GM19324 (cell line): ENCODE results near the gene SHANK1.
A peak's percentile ranks its signal among the peaks of the same experiment; 100 is the strongest.

Source experiments
- ATAC-seq: cut with Tn5 transposase; IDR thresholded peaks from one replicate; pipeline ENCODE4 v1.9.1; 2021; ENCODE audit warnings: mild to moderate bottlenecking, moderate library complexity; ENCODE audit not compliant: unreplicated experiment, low FRiP score

Gene SHANK1

DNA sequence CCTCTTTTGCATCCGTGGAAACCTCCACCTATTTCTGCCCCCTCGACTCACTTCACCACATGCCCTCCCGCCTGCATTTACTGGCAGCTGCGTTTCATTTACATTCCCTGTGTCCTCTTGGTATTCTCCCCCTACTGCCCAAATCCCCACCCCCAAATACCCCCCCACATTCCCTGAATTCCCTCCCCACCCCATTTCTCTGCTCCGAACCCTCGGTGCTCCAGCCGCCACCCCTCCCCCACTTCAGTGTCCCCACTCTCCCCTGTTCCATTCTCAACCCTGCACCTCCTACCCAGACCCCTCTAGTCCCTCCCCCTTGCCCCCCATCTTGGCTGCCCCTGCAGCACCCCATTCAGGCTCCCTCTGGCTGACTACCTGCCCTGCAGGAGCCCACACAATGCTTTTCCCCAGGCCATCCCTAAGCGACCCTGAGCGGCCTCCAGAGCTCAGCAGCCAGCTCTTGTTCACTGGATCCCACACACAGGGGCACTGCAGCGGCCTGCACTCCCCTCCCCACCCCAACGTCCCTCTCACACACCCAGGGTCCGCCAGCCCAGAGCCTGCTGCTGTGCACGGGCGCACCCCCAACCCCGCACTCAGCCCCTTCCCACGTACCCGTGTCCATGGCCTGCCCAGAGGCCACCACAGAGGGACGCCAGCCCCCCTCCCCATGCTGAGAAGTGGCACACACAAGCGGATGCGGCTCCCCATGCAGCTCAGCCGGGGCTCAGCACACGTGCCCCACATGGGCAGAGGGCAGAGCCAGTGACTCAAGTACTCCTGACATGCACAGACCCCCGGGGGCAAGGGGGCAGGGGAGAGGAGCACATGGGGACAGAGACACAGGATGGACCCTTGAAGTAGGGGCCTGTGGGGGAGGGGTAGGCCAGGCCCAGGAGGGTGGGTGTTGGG is 26.3 kb downstream of the SHANK1 start:
- ATAC-seq: no peak

GRCh38 chr19:50690439-50690838 is 29.2 kb downstream of the SHANK1 start:
- no peak for ATAC-seq

DNA sequence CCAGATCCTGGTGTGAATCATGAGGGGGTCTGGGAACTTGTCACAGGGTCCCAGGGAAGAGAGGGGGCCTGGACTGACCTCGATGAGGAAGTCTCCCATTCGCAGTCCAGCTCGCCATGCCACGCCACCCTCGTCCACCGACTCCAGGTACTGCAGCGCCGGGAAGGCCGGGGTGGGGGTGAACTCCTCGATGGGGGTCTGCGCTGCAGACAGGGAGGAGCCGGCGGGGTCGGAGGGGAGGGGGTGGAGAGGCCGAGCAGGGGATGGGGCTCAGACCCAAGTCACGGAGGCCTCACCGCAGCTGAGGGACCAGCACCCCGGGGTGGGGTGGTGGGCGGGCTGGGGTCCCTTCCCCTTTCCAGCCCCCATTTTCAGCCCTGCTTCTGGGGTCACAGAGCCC is 30.8 kb downstream of the SHANK1 start:
- no peak for ATAC-seq

- ATAC-seq: no peak
Measured at GRCh38 chr19:50686310-50687032, 33.1 kb downstream of the SHANK1 start.

DNA sequence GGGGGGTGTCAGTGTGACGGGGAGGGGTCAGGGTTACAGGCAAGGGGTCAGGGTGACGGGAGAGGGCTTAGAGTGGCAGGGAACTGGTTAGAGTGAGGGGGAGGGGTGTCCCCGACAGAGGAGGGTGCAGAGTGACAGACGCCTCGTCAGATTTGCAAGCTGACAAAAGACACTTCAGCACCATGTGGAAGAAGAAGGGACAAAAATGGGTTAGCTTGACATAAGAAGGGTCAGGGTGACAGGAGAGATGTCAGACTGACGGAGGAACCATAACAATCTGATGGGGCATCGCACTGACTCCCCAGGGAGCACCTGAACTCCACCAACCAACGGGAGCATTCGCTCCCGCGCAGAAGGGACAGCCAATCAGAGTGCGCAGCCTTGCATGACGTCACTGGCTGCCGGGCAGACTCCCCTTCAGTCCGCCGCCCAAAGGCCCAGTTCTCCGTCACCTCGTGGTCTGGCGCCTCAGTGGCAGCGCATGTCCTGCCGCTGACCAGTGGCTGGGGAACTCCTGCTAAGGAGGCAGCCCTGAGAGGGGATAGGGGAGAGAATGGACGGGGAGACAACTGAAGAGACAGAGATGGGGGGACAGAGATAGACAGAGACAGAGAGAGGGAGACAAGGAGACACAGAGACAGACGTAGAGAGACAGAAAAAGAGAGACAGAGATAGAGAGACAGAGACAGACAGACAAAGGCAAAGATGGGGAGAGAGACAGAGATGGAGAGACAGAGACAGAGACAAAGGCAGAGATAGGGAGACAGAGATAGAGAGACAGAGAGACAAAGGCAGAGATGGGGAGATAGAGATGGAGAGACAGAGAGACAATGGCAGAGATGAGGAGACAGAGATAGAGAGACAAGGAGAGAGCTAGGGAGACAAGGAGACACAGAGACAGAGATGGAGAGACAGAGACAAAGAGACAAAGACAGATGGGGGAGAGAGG is 40.2 kb downstream of the SHANK1 start:
- ATAC-seq: peak; percentile 56

DNA sequence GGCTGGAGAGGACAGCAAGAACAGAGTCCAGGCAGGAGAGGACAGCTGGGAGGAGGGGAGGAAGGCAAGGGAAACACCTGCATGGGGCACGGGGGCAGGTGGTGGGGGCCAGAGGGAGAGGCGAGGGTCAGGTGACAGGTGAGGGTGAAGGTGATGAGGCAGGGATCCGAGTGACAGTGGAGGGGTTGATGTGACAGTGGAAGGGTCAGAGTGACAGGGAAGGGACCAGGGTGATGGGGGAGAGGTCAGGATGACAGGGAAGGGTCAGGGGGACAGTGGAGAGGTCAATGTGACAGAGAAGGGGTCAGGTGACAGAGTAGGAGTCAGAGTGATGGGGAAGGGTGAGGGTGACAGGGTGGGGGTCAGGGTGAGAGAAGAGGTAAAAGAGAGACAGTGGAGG is 41.3 kb downstream of the SHANK1 start:
- ATAC-seq: no peak

GRCh38 chr19:50677636-50678035 is 42.0 kb downstream of the SHANK1 start:
- no peak for ATAC-seq

DNA sequence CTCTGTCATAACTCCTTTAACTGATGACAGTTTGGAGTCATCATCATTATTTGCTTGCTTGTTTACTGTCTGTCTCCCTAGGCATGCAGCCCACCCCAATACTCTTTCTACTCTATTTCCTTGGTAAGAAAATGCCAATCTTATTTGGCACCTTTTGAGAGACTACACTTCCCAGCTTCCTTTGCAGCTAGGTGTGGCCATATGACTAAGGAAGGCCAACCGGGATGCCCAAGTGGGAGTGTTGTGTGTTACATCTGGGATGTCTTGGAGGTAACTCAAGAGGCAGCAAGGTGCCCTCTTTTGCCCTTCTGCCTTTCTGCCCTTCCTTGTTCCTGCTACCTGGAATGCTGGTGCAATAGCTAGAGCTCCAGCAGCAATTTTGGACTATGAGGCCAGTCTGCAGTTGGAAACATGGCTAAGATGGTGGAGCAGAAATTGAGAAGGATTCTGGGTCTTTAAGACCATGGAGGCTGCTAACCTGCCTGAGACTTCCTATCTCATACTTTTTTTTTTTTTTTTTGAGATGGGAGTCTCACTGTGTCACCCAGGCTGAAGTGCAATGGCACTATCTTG is 42.9 kb downstream of the SHANK1 start:
- ATAC-seq: no peak

GRCh38 chr19:50673118-50673517 is 46.5 kb downstream of the SHANK1 start:
- ATAC-seq: no peak

GRCh38 chr19:50670102-50670380 is 49.6 kb downstream of the SHANK1 start:
- no peak for ATAC-seq

DNA sequence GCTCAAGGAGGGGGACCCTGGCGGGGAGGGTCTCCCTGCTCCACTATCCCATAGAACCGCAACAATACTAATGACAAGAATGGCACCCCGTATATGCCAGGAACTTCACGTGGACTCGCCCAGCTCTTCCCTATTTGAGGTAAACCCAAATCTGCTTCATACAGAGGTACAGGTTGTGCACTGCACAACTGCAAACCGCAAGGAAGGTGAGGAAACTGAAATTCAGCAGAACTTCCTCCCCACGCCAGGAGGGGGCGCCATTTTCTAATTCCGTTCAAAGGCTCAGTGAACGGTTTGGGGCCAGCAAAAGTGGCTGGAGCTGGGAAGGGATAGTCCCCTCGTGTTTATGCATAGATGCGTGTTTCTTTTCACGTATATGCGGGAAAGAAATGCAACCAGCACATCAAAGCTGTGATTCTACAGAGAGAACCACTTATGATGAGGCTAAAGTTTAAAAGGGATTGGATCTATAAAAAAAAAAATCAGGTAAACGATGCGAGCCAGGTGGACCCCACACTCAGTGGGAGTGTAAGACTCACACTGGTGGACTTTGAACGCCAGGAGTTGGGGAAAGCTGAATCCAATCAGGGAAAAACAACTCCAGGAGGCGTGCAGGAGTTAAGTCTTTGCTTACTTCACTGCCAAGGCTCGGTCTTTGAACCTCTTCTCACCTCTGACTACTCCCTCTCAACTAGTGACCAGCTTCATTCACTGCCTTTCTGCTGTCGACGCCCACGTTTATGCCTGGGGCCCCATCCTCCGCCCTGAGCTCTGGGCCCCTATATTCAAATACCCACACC is 50.1 kb downstream of the SHANK1 start:
- ATAC-seq: no peak

- no peak for ATAC-seq
Measured at GRCh38 chr19:50668879-50669278, 50.7 kb downstream of the SHANK1 start.

DNA sequence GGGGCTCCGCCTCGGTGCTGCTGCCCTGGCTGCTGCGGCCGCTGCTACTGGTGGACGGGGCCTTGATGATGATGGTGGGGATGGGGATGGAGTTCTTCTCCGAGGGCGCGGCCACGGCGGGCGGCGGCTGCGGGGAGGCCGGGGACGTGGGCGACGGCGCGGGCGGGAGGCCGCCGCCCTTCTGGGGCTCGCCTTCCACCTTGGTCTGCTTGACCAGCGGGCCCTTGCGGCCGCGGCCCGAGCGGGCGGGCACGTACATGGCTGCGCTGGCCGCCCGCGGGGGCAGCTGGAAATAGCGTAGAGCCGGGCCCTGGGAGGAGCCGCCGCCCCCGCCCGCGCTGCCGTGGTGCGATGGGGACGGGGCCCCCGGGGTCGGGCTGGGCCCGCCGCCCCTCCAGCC is 51.2 kb downstream of the SHANK1 start:
- no peak for ATAC-seq

- ATAC-seq: no peak
Measured at GRCh38 chr19:50667759-50668231, 51.8 kb downstream of the SHANK1 start.

DNA sequence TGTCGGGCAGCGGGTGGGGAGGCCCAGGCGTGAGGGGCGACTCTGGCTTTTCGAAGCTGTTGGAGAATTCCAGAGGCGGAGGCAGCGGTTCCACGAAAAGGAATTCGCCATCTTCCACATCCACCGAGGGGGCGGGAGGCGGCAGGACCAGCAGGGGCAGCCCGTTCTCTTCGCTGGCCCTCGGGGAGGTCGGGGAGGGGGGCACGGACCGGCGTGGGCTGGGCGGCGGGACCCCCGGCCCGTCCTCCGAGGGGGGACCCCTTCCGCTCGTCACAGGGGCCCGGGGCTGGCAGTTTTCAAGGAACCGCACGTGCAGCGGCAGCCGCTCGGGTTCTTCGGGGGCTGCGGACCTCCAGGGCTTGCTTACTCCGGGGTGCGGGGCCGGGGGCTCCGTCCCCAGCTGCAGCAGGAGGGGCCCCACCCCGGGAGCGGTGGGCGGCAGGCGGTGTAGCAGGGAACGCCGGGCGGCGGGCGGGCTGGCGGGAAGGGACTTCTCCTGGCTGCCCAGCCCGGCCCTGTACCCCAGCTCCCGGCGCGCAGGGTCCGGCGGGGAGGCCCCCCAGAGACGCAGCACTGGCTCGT is 52.3 kb downstream of the SHANK1 start:
- ATAC-seq: no peak

- no peak for ATAC-seq
Measured at GRCh38 chr19:50666346-50667176, 53.0 kb downstream of the SHANK1 start.

DNA sequence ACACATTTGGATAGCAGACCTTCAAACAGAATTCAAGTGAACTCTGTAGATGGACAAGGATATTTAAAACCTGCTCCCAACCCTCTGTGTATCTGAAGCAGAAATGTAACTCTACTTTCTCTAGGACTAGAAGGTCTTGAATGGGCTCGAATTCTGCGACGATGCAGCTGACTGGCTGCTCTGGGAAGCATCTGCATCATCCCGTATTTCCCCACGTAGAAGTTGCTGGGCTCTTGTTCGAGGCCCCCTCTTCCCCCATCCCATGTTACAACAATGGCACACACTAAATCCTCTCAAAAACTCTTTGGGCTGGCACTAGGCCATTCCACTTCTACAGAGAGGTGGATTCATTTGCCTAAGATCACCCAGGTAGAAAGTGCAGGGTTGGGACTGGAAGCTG is 55.4 kb downstream of the SHANK1 start:
- no peak for ATAC-seq

DNA sequence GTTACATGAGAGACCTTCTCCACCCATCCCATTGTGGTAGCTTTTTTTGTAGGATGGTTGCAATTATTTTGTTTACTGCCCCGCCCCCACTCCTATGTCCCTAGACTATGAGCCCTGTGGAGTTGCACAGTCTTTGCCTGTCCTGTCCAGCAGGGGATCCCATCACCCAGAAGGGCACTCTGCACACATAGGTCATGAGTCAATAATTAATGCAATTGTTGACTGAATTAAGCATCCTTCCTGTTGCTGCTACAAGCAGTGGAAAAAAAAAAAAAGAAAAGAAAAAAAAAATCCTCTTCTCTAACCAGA is 56.2 kb downstream of the SHANK1 start:
- ATAC-seq: no peak
